ENCODE data around the gene SLC25A21.

SLC25A21 gene

GRCh38 chr14:36979863-36980262 is 192.5 kb downstream of the SLC25A21 start:
- DNase-seq, result no peak

DNA sequence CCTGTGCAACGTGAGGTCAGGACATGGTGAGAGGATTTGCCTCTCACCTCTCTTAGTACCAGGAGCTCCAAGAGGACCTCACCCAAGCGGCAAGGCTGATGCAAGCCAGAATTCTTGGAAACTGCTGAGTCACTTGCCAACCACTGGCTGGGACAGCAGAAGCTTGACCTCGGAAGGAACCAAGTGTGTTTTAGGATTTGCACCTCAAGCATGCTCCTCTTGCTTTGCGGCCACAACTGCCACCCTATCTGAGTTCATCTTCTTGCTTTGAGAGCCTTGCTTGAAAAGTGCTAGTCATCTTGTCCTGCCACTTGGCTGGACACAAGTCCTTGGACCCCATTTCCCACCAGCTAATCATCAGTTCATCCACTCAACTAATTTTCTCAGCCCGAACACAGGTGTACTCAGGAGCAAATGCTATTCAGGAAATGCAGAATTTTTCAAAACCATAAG is 195.8 kb downstream of the SLC25A21 start:
- no peak for DNase-seq

GRCh38 chr14:36975834-36976233 is 196.6 kb downstream of the SLC25A21 start:
- no peak for DNase-seq

GRCh38 chr14:36974985-36975384 is 197.4 kb downstream of the SLC25A21 start:
- no peak for DNase-seq

DNA sequence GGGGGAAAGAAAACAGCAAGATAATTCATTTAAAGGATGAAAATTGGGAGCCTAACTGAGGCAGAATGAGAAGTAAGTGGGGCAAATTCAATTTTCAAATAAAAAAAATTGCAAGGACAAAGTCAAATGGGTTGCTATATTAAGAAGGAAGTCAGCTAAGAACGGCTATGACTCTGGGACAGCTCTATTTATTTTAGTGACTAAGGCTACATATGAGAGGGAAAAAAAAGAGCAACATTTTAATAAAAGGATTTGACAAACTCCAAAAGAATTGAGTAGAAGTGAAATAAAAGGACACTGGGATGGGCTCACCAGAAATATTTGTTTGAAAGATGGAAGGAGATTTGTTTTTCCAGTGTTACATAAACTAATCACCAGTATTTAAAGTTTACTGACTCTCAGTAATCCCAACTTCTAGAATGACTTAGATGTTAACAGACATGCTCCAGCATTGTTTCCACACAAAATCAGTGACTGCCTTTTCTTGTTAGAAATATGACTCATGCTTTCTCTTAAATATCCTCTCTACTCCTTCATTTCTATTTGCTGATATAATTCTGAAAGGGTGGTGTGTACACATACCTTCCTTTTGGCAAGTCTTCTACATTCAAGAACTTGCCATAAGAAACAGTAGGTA is 198.5 kb downstream of the SLC25A21 start:
- DNase-seq, result no peak

GRCh38 chr14:36971263-36971855 is 201.0 kb downstream of the SLC25A21 start:
- DNase-seq, result no peak

- DNase-seq, result no peak
Observed at GRCh38 chr14:36967892-36968555, 204.4 kb downstream of the SLC25A21 start.

DNA sequence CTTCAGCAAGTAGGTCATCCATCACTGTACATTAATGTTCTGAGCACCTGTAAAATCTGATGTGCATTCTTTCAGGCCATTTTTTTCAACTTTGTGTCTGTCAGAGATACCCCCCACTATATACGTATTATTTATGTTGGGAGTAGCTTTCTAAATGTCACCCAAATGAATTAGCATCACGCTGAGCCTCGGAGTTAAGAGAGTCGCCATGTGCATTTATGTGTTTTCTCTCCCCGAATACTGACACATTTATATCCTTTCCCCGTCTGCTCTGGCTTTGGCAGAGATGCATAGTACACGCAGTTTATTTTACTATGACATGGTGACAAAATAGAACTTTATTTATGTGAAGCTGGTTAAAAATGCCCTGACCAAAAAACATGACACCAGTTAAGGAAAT is 216.4 kb downstream of the SLC25A21 start:
- no peak for DNase-seq

DNA sequence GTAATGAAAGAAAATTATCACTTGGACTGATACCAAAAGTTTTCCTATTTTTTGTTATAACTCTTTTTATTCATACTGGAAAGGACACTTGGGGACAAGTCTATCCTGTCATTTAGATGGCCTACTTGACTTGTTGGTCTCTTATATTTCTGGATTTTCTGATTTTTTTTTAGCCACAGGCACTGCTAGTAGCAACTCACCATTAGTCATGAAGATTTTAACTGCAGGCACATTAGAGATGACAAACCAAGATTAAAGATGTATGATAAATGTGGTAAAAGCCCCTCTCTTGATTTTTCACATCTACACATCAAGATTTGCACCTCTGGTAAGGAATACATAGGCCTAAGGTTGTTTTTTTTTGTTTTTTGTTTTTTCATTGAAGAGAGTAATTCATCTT is 217.0 kb downstream of the SLC25A21 start:
- no peak for DNase-seq

DNA sequence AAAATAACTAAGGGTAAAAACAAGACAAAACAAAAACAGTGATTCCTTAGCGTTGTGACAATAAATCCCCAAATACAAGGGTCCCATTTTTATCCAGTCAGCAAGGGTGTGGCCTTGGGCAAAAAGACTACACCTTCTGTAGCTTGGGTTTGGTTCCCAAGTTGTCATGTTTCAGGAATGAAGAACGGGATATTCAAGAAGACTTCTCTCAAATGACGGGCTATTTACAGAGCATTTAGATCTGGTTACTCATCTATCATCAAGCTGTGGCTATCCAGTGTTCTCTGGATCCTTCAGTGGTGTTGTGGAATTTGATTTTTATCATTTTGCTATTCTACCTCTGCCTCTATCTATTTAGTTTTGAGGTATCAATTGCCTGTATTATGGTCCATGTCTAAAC is 219.7 kb downstream of the SLC25A21 start:
- DNase-seq, result no peak

DNA sequence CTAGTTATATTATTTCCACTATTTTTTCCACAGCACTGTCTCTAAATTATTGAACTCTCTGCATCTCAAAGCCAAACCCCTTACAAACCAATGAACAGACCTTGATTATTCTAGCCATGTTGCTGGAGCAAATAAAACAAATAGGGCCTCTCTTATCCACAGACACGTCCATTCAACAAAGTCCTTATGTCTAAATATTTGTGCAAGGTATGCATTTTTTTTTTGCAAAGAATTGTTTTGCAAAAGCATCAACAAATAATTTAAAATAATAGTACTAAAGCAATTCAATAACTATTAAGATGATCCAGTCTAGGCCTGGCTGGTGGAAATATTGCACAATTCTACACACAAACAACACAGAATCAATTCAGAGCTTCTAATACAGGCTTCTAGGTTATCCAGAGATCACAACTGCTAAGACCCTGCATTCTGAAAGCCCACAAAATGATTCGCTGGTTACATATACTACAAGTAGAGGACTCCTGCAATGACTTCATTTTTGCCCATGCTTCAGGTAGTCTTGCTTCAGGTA is 221.0 kb downstream of the SLC25A21 start:
- no peak for DNase-seq

DNA sequence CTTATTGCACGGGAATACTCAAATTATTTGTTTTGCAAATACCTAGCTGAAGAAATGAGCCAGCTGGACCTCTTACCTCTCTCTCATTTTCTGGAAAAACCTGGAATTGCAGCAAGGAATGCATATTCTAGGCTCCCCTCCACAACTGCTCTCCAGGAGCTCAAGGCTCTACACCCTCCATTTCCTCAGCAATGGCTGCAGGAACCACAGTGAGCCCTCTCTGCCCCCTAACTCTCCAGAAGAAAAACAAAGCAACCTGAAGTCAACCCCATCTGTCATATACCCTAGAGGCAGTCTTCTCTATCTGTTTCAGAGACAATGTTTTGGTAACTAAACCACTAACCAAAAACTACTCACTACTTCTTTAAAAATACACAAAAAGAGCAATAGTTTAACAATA is 221.6 kb downstream of the SLC25A21 start:
- no peak for DNase-seq

GRCh38 chr14:36949371-36949770 is 223.0 kb downstream of the SLC25A21 start:
- DNase-seq, result no peak

GRCh38 chr14:36948157-36948859 is 224.1 kb downstream of the SLC25A21 start:
- DNase-seq, result no peak

DNA sequence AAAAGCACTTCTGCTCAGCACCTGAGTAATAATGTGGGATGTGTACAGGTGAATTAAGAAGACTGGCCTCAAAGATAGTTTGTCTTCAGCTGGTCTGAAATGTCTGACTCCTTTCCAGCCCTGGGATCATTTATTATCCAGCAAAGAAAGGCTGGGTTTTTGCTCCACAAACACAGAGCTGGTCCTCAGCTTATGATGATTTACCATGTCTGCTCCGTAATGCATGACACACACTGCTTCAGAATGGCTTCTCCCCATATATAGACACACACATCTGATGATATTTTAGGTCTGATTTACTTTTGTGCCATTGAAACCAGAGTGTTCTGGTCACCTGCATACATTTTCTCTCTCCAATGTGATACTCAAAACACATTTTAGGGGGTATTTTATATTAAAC is 225.0 kb downstream of the SLC25A21 start:
- DNase-seq, result no peak

GRCh38 chr14:36946872-36947271 is 225.5 kb downstream of the SLC25A21 start:
- DNase-seq, result no peak

DNA sequence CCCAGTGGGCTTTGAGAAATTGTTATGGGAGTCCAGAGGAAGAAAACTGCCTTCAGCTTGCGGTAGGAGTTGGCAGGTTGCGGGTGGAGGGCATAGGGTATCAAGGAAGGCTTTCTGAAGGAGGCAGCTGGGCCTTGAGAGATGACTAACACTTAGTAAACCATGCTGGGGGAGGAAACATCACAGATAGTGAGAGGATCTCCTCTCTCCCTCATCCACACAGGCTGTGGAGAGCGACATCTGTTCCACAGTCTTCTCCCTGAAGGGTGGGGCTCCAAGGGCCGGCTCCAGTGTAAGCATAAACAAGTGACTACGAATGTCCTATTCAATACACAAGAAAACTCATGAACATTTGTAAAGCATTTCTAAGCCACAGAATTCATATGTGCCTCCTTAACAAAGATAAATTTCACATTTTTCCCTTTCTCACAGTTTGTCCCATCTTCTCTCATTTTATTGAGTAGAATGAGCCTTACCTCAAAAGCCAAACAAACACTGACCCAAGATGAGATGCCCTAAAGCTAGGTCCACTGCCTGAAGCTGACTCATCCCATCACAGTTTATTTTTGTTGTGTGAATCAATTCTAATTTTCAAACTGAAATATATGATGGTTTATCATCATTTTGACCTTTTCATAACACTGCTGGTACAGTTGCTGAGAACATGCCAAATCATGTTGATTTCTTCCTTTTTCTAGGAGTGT is 227.9 kb downstream of the SLC25A21 start:
- DNase-seq, result no peak

DNA sequence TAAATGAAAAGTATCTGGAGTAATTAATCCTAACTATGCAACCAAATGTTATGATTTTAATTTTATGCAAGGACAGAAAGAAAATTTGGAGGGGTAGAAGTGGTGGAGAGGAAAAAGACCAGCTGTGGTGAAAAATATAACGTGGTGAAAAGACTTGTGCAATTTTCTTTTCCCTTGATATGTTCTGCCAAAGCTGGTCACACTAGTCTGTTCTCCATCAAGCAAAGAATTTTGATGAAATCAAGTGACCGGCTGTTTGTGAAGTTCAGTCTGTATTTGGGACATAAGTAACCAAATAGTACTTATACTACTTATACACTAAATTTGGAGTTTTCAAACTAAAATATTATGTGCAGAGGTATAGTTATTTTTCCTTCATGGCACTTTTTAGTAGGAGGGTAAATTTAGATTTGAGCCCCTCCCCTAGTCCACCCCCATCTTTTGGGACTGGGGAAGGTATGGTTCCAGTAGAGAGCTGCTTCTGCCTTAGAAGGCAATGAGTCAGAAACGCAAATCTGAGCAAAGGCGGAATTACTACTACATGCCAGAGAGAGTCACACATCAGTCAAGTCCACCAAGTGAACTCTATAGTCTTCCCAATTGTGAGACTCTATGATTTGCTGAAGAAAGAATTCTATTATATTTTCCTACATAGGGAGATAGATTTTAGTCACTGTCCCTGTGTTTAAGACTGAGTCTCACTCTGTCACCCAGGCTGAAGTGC is 229.7 kb downstream of the SLC25A21 start:
- DNase-seq, result no peak

- peak; percentile 66 to 72 for DNase-seq
Observed at GRCh38 chr14:36941783-36942521, 230.5 kb downstream of the SLC25A21 start.

- no peak for DNase-seq
Observed at GRCh38 chr14:36940476-36940875, 231.9 kb downstream of the SLC25A21 start.

DNA sequence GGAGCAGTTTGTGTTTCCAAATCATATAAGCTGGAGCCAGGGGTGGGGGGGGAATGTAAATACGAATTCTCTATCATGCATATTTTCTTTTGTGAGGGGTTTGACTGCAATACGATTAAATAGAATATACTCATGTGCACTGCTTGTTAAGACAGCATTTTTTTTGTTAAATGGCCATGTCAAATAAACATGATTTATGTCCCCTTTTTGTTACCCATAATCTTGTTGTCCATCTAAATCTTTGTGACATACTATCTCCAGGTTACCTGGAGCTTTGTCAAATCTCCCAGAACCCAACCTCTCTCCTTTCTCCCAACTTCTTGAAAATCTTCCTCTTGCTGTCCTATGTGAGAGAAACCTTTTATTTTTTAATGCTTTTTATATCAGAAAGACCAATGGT is 233.1 kb downstream of the SLC25A21 start:
- no peak for DNase-seq

Data from activated CD4-positive, alpha-beta T cell treated with anti-CD3 and anti-CD28 coated beads, Interleukin-2, amount 50 U/mL, for 48 hours (primary cell).